ENCODE results near the gene EXO1. TPM values are rescaled to one million over a fixed set of nuclear protein-coding genes. Genes with fewer than 3 reads are reported as not detected.

The EXO1 gene
- total RNA-seq, 1 experiment from 2014 or later: 46.6 TPM

DNA sequence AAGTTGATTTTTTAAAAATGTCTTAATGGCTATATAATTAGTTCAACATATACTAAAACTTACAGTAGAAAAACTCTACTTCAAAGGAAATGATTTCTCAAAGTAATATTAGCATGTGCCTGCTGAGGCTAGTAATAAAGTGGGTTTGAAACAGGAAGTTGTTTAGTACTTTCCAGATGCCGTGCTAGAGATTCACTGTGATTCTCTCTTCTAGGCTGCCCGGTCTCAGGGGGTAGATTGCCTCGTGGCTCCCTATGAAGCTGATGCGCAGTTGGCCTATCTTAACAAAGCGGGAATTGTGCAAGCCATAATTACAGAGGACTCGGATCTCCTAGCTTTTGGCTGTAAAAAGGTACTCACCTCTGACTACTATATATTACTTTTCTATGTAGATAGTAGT, 9.1 kb downstream of the EXO1 start:
- CTCF ChIA-PET: no interaction called here
- intact Hi-C loops (cut with micrococcal nuclease; ENCODE audit: unreplicated experiment): no loop called here

DNA sequence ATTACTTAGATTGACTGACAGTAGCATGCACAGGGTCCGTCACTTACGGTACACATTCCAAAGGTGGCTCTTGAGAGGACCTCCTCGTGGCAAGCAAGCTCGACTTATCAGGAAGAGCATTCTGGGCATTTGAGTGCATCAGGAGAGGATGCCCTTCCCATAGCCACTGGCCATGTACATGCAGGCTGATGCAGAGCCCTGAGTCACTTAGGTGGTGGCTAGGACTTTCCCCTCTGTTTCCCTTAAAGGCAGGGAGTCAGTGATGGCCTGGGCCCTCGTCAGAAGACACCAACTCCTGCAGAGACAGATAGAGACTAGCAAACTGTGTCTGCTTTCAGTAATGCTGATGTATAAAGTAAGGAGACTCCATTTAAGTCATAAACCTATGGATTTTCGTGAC, 12.9 kb downstream of the EXO1 start:
- BruUV-seq (replicated peaks): no TSS peak
- no peaks in the 10 kb centered on the region for H3K9me3 ChIP-seq (ENCODE audit: low read depth, low read length, poor library complexity, severe bottlenecking)
- H3K36me3 ChIP-seq (ENCODE audit: insufficient read depth, low read length, poor library complexity, severe bottlenecking): peaks cover 40% of the 10 kb centered on the region
- CTCF ChIA-PET: no interaction called here
- H3K27me3 ChIP-seq (replicated peaks; ENCODE audit: insufficient read depth, low read depth, low read length, poor library complexity): no peaks in the 10 kb centered on the region
- POLR2A ChIA-PET (ENCODE audit: low non-redundant PET): no interaction called here
- no peak overlapping the region for H3K4me3 ChIP-seq (ENCODE audit: low read depth, low read length, poor library complexity, severe bottlenecking)
- no peak for DNase-seq (ENCODE audit: low spot score)
- H3K4me1 ChIP-seq (ENCODE audit: insufficient read depth, low read length, poor library complexity, severe bottlenecking): peaks cover 5% of the 10 kb centered on the region
- intact Hi-C loops (cut with micrococcal nuclease; ENCODE audit: unreplicated experiment): no loop called here
- no peak overlapping the region for H3K27ac ChIP-seq (ENCODE audit: low read depth, low read length, poor library complexity, severe bottlenecking)
- TF ChIP-seq, protein P1, sequence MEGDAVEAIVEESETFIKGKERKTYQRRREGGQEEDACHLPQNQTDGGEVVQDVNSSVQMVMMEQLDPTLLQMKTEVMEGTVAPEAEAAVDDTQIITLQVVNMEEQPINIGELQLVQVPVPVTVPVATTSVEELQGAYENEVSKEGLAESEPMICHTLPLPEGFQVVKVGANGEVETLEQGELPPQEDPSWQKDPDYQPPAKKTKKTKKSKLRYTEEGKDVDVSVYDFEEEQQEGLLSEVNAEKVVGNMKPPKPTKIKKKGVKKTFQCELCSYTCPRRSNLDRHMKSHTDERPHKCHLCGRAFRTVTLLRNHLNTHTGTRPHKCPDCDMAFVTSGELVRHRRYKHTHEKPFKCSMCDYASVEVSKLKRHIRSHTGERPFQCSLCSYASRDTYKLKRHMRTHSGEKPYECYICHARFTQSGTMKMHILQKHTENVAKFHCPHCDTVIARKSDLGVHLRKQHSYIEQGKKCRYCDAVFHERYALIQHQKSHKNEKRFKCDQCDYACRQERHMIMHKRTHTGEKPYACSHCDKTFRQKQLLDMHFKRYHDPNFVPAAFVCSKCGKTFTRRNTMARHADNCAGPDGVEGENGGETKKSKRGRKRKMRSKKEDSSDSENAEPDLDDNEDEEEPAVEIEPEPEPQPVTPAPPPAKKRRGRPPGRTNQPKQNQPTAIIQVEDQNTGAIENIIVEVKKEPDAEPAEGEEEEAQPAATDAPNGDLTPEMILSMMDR (conservative IDR thresholded peaks at IDR 0.05; ENCODE audit: low read depth, low read length): no peak
- no peak for TF ChIP-seq EZH2 (IDR thresholded peaks at IDR 0.05; ENCODE audit: borderline replicate concordance, low read depth, low read length, poor library complexity, severe bottlenecking)

More for the DNA sequence above, 9.1 kb downstream of the EXO1 start:
- H3K4me3 ChIP-seq (ENCODE audit: low read depth, low read length, poor library complexity, severe bottlenecking): no peak overlapping the region
- peak overlapping the region; percentile 59 for H3K27ac ChIP-seq (ENCODE audit: low read depth, low read length, poor library complexity, severe bottlenecking)
- H3K27me3 ChIP-seq (replicated peaks; ENCODE audit: insufficient read depth, low read depth, low read length, poor library complexity): no peaks in the 10 kb centered on the region
- no TSS peak for BruUV-seq (replicated peaks)
- H3K9me3 ChIP-seq (ENCODE audit: low read depth, low read length, poor library complexity, severe bottlenecking): no peaks in the 10 kb centered on the region
- POLR2A ChIA-PET (ENCODE audit: low non-redundant PET): no interaction called here
- H3K36me3 ChIP-seq (ENCODE audit: insufficient read depth, low read length, poor library complexity, severe bottlenecking): peaks cover 53% of the 10 kb centered on the region
- no peak for TF ChIP-seq EZH2 (IDR thresholded peaks at IDR 0.05; ENCODE audit: borderline replicate concordance, low read depth, low read length, poor library complexity, severe bottlenecking)
- TF ChIP-seq, protein P1 (conservative IDR thresholded peaks at IDR 0.05; ENCODE audit: low read depth, low read length): no peak
- peaks cover 5% of the 10 kb centered on the region for H3K4me1 ChIP-seq (ENCODE audit: insufficient read depth, low read length, poor library complexity, severe bottlenecking)
- peak; percentile 86 for DNase-seq (ENCODE audit: low spot score)

DNA sequence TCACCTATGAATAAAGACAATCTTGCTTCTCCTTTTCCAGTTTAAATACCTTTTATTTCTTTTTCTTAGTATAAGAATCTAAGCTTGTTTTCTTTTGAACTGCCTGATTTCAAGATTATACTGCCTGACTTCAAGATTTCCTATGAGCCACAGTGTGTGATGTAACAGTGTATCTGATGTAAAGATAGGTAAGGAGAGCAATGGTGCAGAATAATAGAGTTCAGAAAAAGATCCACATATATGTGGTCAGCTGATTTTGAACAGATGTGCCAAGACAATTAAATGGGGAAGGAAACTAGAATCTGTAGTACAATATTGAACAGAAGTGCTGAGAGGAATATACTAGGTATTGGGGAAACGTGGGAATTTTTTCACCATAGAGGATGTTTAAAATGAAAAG, 21.0 kb downstream of the EXO1 start:
- H3K27me3 ChIP-seq (replicated peaks; ENCODE audit: insufficient read depth, low read depth, low read length, poor library complexity): no peaks in the 10 kb centered on the region
- BruUV-seq (replicated peaks): no TSS peak
- intact Hi-C loops (cut with micrococcal nuclease; ENCODE audit: unreplicated experiment): no loop called here
- H3K9me3 ChIP-seq (ENCODE audit: low read depth, low read length, poor library complexity, severe bottlenecking): no peaks in the 10 kb centered on the region
- H3K4me3 ChIP-seq (ENCODE audit: low read depth, low read length, poor library complexity, severe bottlenecking): no peak overlapping the region
- no peak for TF ChIP-seq EZH2 (IDR thresholded peaks at IDR 0.05; ENCODE audit: borderline replicate concordance, low read depth, low read length, poor library complexity, severe bottlenecking)
- TF ChIP-seq, protein P1 (conservative IDR thresholded peaks at IDR 0.05; ENCODE audit: low read depth, low read length): no peak
- CTCF ChIA-PET: no interaction called here
- no peaks in the 10 kb centered on the region for H3K4me1 ChIP-seq (ENCODE audit: insufficient read depth, low read length, poor library complexity, severe bottlenecking)
- no peak for DNase-seq (ENCODE audit: low spot score)
- POLR2A ChIA-PET (ENCODE audit: low non-redundant PET): no interaction called here
- peak overlapping the region; percentile 11 for H3K27ac ChIP-seq (ENCODE audit: low read depth, low read length, poor library complexity, severe bottlenecking)
- peaks cover 5% of the 10 kb centered on the region for H3K36me3 ChIP-seq (ENCODE audit: insufficient read depth, low read length, poor library complexity, severe bottlenecking)
